GM23248 (cell line): ENCODE data around the gene PLCH2.
"Not testable (repeated sequence)": the region's sequence is repeated elsewhere in the genome, so short reads cannot be mapped to it uniquely, and the experiment has no call there.

Experiments
- EZH2 ChIP-seq: fragments of 200-600 bp; sonication (generic); IDR thresholded peaks from 2 replicates; pipeline ENCODE4 v1.6.1; 2018; ENCODE audit warnings: antibody characterized with exemption, mild to moderate bottlenecking; ENCODE audit not compliant: insufficient read depth, poor library complexity, severe bottlenecking
- EZH2phosphoT487 ChIP-seq: fragments of 200-600 bp; sonication (generic); IDR thresholded peaks from 2 replicates; pipeline ENCODE4 v1.6.1; 2018; ENCODE audit warnings: antibody characterized with exemption, moderate library complexity, mild to moderate bottlenecking, low read depth; ENCODE audit not compliant: insufficient read depth

DNA sequence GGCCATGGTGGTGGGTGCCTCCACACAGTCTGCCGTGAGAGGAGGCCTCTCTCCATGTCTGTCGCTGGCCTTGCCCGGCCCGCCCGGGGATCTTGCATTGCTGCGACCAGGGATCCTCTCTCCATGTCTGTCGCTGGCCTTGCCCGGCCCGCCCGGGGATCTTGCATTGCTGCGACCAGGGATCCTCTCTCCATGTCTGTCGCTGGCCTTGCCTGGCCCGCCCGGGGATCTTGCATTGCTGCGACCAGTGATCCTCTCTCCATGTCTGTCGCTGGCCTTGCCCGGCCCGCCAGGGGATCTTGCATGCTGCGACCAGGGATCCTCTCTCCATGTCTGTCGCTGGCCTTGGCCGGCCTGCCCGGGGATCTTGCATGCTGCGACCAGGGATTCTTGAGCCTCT is 35.7 kb upstream of the PLCH2 start:
- not testable (repeated sequence) for TF ChIP-seq EZH2, EZH2phosphoT487
